ENCODE measurements around the gene CD3E.

Gene CD3E

DNA sequence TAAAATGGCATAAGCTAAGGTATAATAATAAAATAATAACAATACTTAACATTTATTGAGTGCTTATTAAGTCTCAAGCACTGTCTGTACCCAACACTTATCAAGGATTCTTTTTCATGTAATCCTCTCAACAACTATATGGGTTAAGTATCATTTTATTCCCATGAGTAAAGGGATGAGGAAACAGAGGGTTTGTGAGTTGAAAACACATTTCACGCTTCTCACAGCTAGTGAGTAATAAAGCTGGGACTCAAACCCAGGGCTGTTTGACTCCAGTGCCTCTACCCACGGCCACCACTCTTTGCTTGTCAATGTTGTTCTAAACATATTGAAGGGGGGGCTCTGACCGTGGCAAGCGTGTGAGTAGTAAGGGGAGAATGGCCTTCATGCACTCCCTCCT, 8.7 kb downstream of the CD3E start:
- TF ChIP-seq CTCF (IDR thresholded peaks at IDR 0.05; ENCODE audit: low read depth, low read length): no peak
- DNase-seq (ENCODE audit: extremely low read depth, low read depth): no peak

- no peak for DNase-seq (ENCODE audit: extremely low read depth, low read depth)
- TF ChIP-seq CTCF (IDR thresholded peaks at IDR 0.05; ENCODE audit: low read depth, low read length): no peak
These were observed 10.5 kb downstream of the CD3E start for GRCh38 chr11:118314988-118315411.

GRCh38 chr11:118318124-118318523, 13.6 kb downstream of the CD3E start:
- DNase-seq (ENCODE audit: extremely low read depth, low read depth): no peak
- TF ChIP-seq CTCF (IDR thresholded peaks at IDR 0.05; ENCODE audit: low read depth, low read length): no peak

DNA sequence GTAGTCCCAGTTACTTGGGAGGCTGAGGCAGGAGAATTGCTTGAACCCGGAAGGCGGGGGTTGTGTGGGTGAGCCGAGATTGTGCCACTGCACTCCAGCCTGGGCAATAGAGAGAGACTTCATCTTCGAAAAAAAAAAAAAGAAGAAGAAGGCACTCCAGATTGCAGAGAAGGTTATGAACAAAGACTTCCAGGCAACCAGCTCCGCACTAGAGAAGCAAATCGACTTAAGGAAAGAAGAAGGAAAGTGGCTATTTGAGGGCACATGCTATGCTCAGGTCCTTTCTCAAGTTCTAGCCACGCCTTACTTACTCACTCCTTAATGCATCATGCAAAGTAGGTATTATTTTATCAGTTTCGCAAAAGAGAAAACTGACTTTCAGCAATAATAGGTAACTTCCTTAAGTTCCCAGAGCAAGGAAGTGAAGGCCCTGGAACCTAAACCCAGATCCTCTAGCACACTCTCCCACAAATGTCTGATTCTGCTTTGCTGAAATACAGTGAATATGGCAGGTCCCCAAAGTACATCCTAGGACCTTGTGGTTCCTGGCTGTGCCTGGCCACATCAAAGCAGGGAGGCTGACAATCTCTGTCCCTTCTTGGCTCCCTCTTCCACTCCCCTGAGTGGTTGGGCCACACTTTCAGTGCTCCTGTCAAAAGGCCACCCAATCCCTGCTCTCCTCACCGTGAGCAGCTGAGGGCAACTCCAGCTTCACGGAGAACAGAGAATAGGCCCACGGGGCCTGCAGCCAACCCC, 14.2 kb downstream of the CD3E start:
- TF ChIP-seq CTCF (IDR thresholded peaks at IDR 0.05; ENCODE audit: low read depth, low read length): no peak
- DNase-seq (ENCODE audit: extremely low read depth, low read depth): no peak

DNA sequence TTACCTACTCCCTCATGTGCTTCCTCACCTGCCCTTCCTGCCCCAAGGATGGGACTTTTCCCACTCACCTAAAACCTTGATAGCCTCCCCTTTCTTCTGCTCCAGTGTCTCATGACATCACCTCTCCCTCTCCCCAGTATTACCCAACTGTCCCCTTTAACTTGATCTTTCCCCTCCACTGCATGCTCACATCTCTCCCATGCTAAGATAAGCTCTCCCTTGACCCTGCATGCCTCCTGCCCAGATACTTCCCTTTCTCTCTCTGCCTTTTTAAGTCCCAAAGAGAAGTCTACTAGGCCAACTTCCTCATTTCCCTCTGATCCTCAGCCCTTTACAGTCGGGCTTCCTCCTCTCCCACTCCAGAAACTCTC, 14.8 kb downstream of the CD3E start:
- no peak for TF ChIP-seq CTCF (IDR thresholded peaks at IDR 0.05; ENCODE audit: low read depth, low read length)
- no peak for DNase-seq (ENCODE audit: extremely low read depth, low read depth)

DNA sequence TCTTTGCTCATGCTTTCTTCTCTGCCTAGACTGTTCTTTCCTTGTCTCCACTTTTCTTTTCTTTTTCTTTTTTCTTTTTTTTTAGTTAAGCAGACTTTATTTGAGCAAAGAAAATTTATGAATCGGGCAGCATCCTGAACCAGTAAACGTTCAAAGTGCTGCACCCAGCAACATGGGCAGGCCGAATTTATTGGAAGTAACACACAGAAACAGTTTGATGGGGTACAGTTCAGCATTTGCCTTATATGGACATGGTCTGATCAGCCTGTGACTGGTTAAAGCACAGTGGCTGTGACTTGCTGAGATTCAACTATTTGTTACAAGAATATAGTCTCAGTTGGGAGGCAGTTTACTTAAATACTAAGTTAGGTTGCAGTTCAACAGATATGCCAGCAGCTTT, 16.0 kb downstream of the CD3E start:
- DNase-seq (ENCODE audit: extremely low read depth, low read depth): no peak
- no peak for TF ChIP-seq CTCF (IDR thresholded peaks at IDR 0.05; ENCODE audit: low read depth, low read length)

DNA sequence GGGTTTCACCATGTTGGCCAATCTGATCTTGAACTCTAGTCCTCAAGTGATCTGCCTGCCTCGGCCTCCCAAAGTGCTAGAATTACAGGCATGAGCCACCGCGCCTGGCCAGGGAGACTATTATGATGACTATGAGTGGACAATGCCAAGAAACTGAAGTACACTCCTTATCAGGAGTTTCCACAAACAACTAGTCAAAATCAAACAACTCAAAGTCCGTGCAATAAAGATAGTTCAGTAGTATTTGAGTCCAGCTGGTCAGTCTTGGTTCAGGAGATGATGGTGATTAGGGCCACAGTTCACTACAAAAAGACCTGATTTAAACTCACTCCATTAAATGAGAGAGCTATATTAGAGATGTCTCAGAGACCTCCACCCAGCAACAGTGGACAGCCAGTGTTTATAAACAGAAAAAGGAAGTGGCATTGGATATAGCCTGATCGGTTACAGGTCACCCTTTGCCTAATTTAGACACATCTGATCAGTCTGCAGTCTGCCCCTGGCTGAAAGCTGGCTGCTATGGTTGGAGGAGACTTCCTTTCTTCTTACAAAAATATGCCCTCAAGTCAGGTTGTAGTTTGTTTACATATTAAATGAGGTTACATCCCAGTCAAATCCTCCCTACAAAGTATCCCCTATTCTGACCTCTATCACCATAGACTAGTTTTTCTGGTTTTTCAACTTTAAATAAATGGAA, 17.0 kb downstream of the CD3E start:
- TF ChIP-seq CTCF (IDR thresholded peaks at IDR 0.05; ENCODE audit: low read depth, low read length): no peak
- DNase-seq (ENCODE audit: extremely low read depth, low read depth): no peak
